B cell (primary cell): Measurements from ENCODE around the gene FBP1. TPM values are rescaled to one million over a fixed set of nuclear protein-coding genes. Genes with fewer than 3 reads are reported as not detected.

Source experiments
- ATAC-seq: fragments of 200-7000 bp; cut with Tn5 transposase; one replicate; pipeline ENCODE4 v1.10.0; 2021; ENCODE audit warnings: low read depth, mild to moderate bottlenecking, moderate number of reproducible peaks, moderate library complexity
- CTCF ChIA-PET: fragments of 350-600 bp; sonication (Branson Sonifier 250); formaldehyde crosslinking; loops from one replicate; lab custom pipeline; 2021; ENCODE audit warnings: antibody characterized with exemption, inconsistent platforms; lab: Charles Lee
- POLR2A ChIA-PET: fragments of 350-600 bp; sonication (Branson Sonifier 250); formaldehyde crosslinking; loops from one replicate; lab custom pipeline; 2021; ENCODE audit warnings: antibody characterized with exemption; lab: Charles Lee
- DNase-seq: peaks from one replicate; pipeline ENCODE4 v3.0.0; 2013
- H2AFZ ChIP-seq: 2 replicates; pipeline ENCODE4 v1.6.1; 2012; ENCODE audit warnings: mild to moderate bottlenecking, low read depth, low read length; ENCODE audit not compliant: insufficient read depth, poor library complexity, severe bottlenecking
- H3K27ac ChIP-seq, 2 donors: 1 replicate in 1 of 2; 2 replicates in 1 of 2; pipeline ENCODE4 v1.5.1; 2012 to 2013; ENCODE audit warnings: low read length in 2 of 2, mild to moderate bottlenecking in 2 of 2, moderate library complexity in 1 of 2
- H3K27me3 ChIP-seq, 4 experiments: fragments of 200-600 bp in 1 of 4; sonication (generic) in 1 of 4; replicated peaks in 1 of 4; 1 replicate in 2 of 4; 2 replicates in 2 of 4; pipeline versions ENCODE4 v1.6.1 to v1.7.0; 2013 to 2016; ENCODE audit warnings: low read length in 3 of 4, mild to moderate bottlenecking in 2 of 4, mixed read lengths in 1 of 4, moderate library complexity in 1 of 4; ENCODE audit not compliant: insufficient read depth in 4 of 4, control insufficient read depth in 3 of 4; ENCODE audit errors: control extremely low read depth in 1 of 4
- H3K36me3 ChIP-seq, 2 experiments: replicated peaks in 1 of 2; 1 replicate in 1 of 2; 2 replicates in 1 of 2; pipeline versions ENCODE4 v1.6.1 to v1.7.1; 2013; ENCODE audit warnings: low read length in 1 of 2; ENCODE audit not compliant: insufficient read depth in 2 of 2, control insufficient read depth in 1 of 2; ENCODE audit errors: control extremely low read depth in 1 of 2, extremely low read depth in 1 of 2
- H3K4me1 ChIP-seq, 2 donors: fragments of 200-600 bp in 1 of 2; sonication (generic) in 1 of 2; 1 replicate in 1 of 2; 2 replicates in 1 of 2; pipeline versions ENCODE4 v1.5.1 to v1.6.1; 2013 to 2017; ENCODE audit warnings: low read length in 2 of 2; ENCODE audit not compliant: control insufficient read depth in 2 of 2, insufficient read depth in 2 of 2
- H3K4me2 ChIP-seq: replicated peaks from 2 replicates; pipeline ENCODE3; 2012; ENCODE audit warnings: mild to moderate bottlenecking, low read depth, low read length; ENCODE audit not compliant: poor library complexity, severe bottlenecking
- H3K4me3 ChIP-seq, 5 experiments: fragments of 200-600 bp in 1 of 5; sonication (generic) in 1 of 5; 1 replicate in 3 of 5; 2 replicates in 2 of 5; pipeline versions ENCODE4 v1.5.1 to v1.7.0; 2011 to 2016; ENCODE audit warnings: low read length in 4 of 5, mild to moderate bottlenecking in 4 of 5, low read depth in 2 of 5, control low read depth in 1 of 5, moderate library complexity in 1 of 5; ENCODE audit not compliant: insufficient read depth in 1 of 5; ENCODE audit errors: control extremely low read depth in 1 of 5, extremely low read depth in 1 of 5
- H3K79me2 ChIP-seq: fragments of 200-600 bp; sonication (generic); one replicate; pipeline ENCODE4 v1.6.0; 2016; ENCODE audit warnings: low read length; ENCODE audit not compliant: control insufficient read depth, insufficient read depth
- H3K9ac ChIP-seq: fragments of 200-600 bp; sonication (generic); 2 replicates; pipeline ENCODE4 v1.6.1; 2017; ENCODE audit warnings: mild to moderate bottlenecking, low read length, moderate library complexity
- H3K9me3 ChIP-seq, 3 donors: one replicate each; pipeline versions ENCODE4 v1.6.1 to v1.7.1; 2013; ENCODE audit warnings: low read length in 2 of 3; ENCODE audit not compliant: control insufficient read depth in 2 of 3, insufficient read depth in 1 of 3; ENCODE audit errors: control extremely low read depth in 1 of 3
- H4K20me1 ChIP-seq: 2 replicates; pipeline ENCODE4 v1.6.0; 2012; ENCODE audit warnings: mild to moderate bottlenecking, low read length; ENCODE audit not compliant: insufficient read depth, control insufficient read depth, poor library complexity, severe bottlenecking
- H3K27ac Mint-ChIP-seq: one replicate; pipeline ENCODE4 v1.8.0; 2021; ENCODE audit warnings: mixed read lengths
- H3K27me3 Mint-ChIP-seq: one replicate; pipeline ENCODE4 v1.8.0; 2021; ENCODE audit warnings: mixed read lengths
- H3K4me1 Mint-ChIP-seq: one replicate; pipeline ENCODE4 v1.8.0; 2021; ENCODE audit warnings: mixed read lengths
- H3K4me3 Mint-ChIP-seq: one replicate; pipeline ENCODE4 v1.8.0; 2021; ENCODE audit warnings: mixed read lengths
- H3K9me3 Mint-ChIP-seq: one replicate; pipeline ENCODE4 v1.8.0; 2022; ENCODE audit warnings: mixed read lengths; ENCODE audit not compliant: insufficient read depth
- EZH2 ChIP-seq: IDR thresholded peaks from 2 replicates; pipeline ENCODE4 v1.6.1; 2012; ENCODE audit warnings: borderline replicate concordance, low read depth, mild to moderate bottlenecking, moderate library complexity, low read length; ENCODE audit not compliant: insufficient read depth, poor library complexity, severe bottlenecking
- WGBS: methylation state at CpG from one replicate; pipeline ENCODE4 v1.1.5; 2013; ENCODE audit warnings: missing lambda C conversion rate; ENCODE audit not compliant: insufficient coverage; 5-methylcytosine and 5-hydroxymethylcytosine counted together
- intact Hi-C: fragments of 100-400 bp; cut with micrococcal nuclease; formaldehyde crosslinking; loops from one replicate; pipeline ENCODE4 v1.10.0; 2022
- polyA plus RNA-seq: library from polyadenylated mRNA; depleted of rRNA; stranded (reverse); fragments of >200 nt; gene quantifications from 2 replicates; pipeline ENCODE4 v1.2.3, GENCODE V29; 2012
- total RNA-seq, 2 donors: library from RNA; stranded (reverse); fragments of 120-200 nt in 1 of 2; gene quantifications; 1 replicate in 1 of 2; 2 replicates in 1 of 2; pipeline versions ENCODE4 v1.2.3 to v1.2.4, GENCODE V29; 2013 to 2022
- TF ChIP-seq, protein P1 (sequence below): fragments of 200-600 bp; IDR thresholded peaks from one replicate; pipeline ENCODE4 v1.8.0; 2022; ENCODE audit warnings: antibody characterized with exemption, mild to moderate bottlenecking

Gene FBP1
- total and polyA plus RNA-seq, 2 donors (not counting 1 experiment from before 2014, with no cell fraction given) = 2.8 TPM

DNA sequence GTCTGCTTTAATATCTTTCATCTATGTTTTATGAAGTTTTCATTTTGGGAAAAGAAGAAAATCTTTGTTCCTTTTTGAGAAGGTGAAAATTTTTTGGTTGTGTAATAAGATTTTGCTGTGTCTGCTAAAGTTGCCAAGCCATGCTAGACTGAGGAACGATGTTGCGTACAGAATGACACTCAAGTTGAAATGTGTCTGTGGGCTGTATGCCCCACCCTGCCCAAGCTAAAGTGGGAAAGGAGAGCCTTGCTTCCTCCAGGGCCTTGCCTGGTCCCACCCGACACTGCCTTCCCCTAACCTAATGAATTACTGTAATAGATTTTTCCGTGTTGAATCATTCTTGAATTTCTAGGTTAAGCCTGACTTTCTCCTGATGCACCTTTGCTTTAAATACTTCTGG is 81.9 kb downstream of the FBP1 start:
- no peaks in the 10 kb centered on the region for H3K4me1 ChIP-seq
- ATAC-seq = no peak
- Mint-ChIP-seq H3K4me1 (no peaks in the 10 kb centered on the region), H3K27ac (no peak overlapping the region), H3K27me3 (peaks cover 10% of the 10 kb centered on the region), H3K9me3 (no peaks in the 10 kb centered on the region), H3K4me3 (no peak overlapping the region)
- TF ChIP-seq EZH2 = no peak
- TF ChIP-seq, protein P1, sequence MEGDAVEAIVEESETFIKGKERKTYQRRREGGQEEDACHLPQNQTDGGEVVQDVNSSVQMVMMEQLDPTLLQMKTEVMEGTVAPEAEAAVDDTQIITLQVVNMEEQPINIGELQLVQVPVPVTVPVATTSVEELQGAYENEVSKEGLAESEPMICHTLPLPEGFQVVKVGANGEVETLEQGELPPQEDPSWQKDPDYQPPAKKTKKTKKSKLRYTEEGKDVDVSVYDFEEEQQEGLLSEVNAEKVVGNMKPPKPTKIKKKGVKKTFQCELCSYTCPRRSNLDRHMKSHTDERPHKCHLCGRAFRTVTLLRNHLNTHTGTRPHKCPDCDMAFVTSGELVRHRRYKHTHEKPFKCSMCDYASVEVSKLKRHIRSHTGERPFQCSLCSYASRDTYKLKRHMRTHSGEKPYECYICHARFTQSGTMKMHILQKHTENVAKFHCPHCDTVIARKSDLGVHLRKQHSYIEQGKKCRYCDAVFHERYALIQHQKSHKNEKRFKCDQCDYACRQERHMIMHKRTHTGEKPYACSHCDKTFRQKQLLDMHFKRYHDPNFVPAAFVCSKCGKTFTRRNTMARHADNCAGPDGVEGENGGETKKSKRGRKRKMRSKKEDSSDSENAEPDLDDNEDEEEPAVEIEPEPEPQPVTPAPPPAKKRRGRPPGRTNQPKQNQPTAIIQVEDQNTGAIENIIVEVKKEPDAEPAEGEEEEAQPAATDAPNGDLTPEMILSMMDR = no peak
- no peaks in the 10 kb centered on the region for H3K79me2 ChIP-seq
- CTCF ChIA-PET = no interaction called here
- H3K9ac ChIP-seq = no peak overlapping the region
- H3K9me3 ChIP-seq = peaks cover 0 to 4% (median 0%) of the 10 kb centered on the region in 3 donors
- no peak overlapping the region for H2AFZ ChIP-seq
- H3K36me3 ChIP-seq = no peaks in the 10 kb centered on the region
- intact Hi-C loops = no loop called here
- peaks cover 0 to 2% (median 0%) of the 10 kb centered on the region in 4 experiments for H3K27me3 ChIP-seq
- H3K4me3 ChIP-seq = no peak overlapping the region
- WGBS = 80% methylated on average over 1 of the region's 4 CpGs
- no peak overlapping the region for H3K27ac ChIP-seq
- DNase-seq = no peak
- H3K4me2 ChIP-seq = no peak overlapping the region
- POLR2A ChIA-PET = no interaction called here
- no peaks in the 10 kb centered on the region for H4K20me1 ChIP-seq

- WGBS = 83% methylated on average over 33 of the region's 40 CpGs
- H3K4me1 Mint-ChIP-seq = no peaks in the 10 kb centered on the region
- peak; percentile 19 for DNase-seq
- H3K27ac Mint-ChIP-seq = no peak within 1 kb of the TSS
- H3K27me3 Mint-ChIP-seq = peaks cover 11% of the 10 kb centered on the region
- Histone ChIP-seq H3K4me2 (no peak within 1 kb of the TSS), H3K79me2 (no peaks in the 10 kb centered on the region), H2AFZ (no peak within 1 kb of the TSS), H4K20me1 (no peaks in the 10 kb centered on the region), H3K36me3 (no peaks in the 10 kb centered on the region), H3K27ac (no peak within 1 kb of the TSS), H3K27me3 (no peaks in the 10 kb centered on the region), H3K4me3 (no peak within 1 kb of the TSS), H3K9ac (no peak within 1 kb of the TSS), H3K9me3 (peaks cover 0 to 4% (median 0%) of the 10 kb centered on the region in 3 donors), H3K4me1 (no peaks in the 10 kb centered on the region)
- H3K4me3 Mint-ChIP-seq = no peak within 1 kb of the TSS
- TF ChIP-seq, protein P1 = no peak
- no peak for TF ChIP-seq EZH2
- ChIA-PET POLR2A (no interaction called here), CTCF (no interaction called here)
- no peaks in the 10 kb centered on the region for H3K9me3 Mint-ChIP-seq
- intact Hi-C loops = no loop called here
- ATAC-seq = no peak
Measured at GRCh38 chr9:94554439-94555331, 84.6 kb downstream of the FBP1 start, which contains the start of gene PCAT7. PCAT7 (plus strand) TSS chr9:94555083.
